NCI-H2227 (cell line): Measurements from ENCODE around the gene TEX52.
"Not testable (repeated sequence)": the region's sequence is repeated elsewhere in the genome, so short reads cannot be mapped to it uniquely, and the experiment has no call there.

Experiments
- DNase-seq: peaks from one replicate; lab custom pipeline; 2025; ENCODE audit not compliant: unreplicated experiment; lab: John Stamatoyannopoulos, UW

Gene TEX52

DNA sequence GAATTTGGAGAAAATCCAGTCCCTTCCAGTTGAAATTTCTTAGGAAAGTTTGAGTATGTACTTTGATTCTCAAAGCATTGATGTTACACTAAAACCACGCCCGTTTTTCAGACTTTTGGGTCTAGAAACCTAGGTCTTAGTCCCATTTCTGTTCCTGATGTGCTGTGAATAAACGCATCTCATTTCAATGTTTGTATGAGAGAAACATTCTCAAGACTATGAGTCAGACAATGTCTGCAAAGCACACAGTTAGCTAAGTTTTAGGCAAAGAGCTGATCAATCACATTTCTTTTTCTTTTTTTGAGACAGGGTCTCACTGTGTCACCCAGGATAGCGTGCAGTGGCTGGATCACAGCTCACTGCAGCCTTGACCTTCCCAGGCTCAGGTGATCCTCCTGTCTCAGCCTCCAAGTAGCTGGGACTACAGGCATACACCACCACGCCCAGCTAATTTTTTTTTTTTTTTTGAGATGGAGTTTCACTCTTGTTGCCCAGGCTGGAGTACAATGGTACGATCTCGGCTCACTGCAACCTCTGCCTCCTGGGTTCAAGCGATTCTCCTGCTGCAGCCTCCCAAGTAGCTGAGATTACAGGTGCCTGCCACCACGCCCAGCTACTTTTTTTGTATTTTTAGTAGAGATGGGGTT is 12.3 kb upstream of the TEX52 start:
- DNase-seq, result not testable (repeated sequence)

DNA sequence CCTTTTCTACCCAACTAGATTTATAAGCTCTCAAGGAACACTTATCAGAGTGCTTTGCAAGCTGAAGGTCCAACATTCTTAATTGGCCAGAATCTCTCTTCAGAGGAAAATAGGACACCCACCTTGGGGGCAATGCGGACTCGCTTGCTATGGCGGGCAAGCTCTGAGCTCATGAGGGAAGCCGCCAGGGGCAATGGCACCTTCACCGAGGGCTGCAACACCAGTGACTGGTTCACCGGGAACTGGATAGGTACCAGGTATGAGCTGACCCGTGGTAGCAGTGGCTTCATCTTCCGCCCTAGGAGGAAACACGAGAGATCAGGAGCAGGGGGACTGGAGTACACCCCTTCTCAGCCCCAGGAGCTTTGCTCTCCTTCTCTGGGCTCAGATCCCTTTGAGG is 7.4 kb upstream of the TEX52 start:
- DNase-seq, result no peak

DNA sequence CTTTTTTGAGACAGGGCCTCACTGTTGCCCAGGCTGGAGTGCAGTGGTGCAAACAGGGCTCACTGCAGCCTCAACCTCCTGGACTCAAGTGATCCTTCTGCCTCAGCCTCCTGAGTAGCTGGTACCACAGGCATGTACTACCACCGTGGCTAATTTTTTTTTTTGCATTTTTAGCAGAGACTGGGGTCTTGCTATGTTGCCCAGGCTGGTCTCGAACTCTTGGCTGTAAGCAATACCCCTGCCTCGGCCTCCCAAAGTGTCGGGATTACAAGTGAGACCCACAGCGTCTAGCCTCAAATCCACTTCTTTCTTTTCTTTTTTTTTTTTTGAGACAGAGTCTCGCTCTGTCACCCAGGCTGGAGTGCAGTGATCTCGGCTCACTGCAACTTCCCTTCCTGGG is 6.6 kb upstream of the TEX52 start:
- DNase-seq, result not testable (repeated sequence)

DNA sequence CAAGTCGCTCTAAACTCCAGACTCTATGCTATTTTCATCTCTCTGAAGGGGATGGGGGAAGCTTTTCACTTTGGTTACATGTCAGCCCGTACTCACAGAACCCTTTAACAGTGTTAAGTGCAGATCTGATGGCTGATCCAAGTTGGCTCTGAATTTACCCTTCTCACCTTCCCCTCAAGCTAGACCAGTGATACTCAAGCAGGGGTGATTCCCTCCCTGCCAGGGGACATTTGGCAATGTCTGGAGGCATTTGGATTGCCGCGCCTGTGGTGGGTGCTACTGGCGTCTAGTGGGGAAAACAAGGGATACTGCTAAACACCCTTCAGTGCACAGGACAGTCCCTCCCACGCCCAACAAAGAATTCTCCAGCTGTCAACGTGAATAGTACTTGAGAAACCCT is 6.0 kb upstream of the TEX52 start:
- DNase-seq, result no peak

DNA sequence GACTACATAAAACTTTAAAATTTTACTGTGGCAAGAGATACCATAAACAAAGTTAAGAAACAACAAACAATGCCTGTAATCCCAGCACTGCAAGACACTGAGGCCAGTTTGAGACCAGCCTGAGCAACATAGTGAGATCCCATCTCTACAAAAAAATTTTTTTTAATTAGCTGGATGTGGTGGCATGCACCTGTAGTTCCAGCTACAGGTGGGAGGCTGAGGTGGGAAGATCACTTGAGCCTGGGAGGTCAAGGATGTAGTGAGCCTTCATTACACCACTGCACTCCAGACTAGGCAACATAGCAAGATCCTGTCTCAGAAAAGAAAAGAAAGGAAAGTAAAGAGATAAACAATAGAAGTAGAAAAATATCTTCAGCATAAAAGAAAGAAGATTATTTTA is 3.3 kb upstream of the TEX52 start:
- DNase-seq, result no peak

DNA sequence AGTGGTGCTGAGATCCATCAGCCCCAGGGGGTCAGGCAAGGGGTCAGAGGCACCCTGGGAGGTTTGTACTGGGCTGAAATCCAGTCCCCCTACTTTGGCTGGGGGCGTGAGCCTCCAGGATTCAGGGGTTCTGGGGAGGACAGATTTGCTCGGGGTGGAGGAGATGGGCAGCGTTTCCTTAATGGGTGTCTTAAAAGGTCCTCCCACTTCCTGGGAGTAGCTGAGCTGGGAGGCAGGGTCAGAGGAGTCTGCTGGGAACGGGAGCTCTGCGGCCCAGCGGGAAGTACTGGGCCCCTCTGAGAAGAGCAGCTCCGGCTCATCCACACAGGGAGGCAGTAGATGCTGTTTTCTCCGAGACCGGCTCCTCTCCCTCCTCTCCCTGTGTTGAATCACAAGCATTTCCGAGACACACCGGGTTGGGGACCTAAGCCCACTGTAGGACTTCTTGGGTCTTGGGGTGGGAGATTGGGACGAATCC is 2.1 kb upstream of the TEX52 start:
- DNase-seq, result no peak

DNA sequence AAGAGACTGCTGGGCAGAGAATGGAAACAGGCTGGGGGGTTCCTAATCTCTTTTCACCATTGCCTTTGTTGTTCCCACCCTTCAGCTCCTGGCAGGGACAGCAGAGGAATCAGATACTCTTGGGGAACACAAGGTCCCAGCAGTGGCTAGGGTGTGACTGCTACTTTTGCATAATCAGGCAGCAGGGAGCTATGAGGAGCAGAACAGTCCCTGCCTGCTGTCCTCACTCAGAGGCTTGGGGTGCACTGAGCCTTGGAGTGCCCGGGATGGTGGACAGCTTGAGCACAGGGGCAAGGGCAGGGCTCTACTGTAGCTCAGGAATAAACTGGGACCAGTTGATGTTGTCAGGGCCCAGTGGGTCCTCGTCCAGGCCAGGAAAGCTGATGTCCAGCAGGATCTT is 1.5 kb upstream of the TEX52 start:
- no peak for DNase-seq

DNA sequence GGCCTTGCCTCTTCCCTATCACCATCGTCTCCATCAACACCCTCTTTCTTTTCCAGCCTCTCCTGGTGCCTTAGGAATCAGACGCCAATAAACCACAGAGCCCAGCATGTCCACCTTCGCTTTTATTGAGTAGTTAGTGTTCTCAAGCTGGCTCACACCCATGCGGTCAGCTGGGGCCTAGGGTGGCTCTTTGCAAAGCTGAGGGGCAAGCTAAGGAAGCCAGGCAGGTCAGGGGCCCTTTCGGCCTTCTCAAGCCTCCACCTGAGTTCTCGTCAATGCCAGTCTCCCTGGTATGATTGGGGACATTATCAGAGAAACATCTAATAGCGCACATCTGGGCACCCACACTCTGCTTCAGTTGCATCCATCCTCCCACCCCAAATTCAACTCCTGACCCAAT is 737 bp upstream of the TEX52 start:
- DNase-seq, result no peak

DNA sequence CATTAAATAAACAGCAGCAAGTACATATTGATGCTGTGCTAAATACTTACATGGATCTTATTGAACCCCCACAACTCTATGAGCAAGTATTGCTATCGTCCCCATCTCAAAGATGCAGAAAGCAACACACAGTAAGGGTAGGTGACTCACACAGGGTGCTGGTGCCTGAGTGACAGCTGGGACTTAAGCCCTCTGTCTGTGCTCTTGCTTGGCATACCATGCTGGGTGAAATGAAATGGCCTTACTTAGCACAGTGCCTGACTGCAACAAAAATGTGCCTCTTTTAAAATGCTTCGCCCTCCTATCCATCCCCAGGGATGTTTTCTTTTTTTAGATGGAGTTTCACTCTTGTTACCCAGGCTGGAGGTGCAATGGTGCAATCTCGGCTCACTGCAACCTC is 788 bp downstream of the TEX52 start:
- no peak for DNase-seq

DNA sequence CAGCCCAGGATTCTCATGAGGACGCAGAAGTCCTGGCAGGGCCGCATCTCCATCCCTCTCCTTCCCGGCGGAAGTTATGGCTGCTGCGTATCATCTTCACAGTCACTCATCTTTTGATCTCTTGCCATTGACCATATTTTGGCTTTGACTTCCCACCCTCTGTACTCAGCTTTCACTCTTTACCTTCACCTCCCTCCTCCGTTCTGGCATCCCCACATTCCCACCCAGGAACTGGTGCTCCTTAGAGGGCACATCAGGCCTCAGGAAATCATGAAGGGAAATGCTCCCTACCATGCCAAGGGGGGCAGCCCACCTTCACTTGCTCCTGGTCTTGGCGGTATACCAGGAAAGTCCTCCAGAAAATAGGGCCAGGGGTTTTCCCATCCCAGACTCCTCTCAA is 1.3 kb downstream of the TEX52 start:
- no peak for DNase-seq

DNA sequence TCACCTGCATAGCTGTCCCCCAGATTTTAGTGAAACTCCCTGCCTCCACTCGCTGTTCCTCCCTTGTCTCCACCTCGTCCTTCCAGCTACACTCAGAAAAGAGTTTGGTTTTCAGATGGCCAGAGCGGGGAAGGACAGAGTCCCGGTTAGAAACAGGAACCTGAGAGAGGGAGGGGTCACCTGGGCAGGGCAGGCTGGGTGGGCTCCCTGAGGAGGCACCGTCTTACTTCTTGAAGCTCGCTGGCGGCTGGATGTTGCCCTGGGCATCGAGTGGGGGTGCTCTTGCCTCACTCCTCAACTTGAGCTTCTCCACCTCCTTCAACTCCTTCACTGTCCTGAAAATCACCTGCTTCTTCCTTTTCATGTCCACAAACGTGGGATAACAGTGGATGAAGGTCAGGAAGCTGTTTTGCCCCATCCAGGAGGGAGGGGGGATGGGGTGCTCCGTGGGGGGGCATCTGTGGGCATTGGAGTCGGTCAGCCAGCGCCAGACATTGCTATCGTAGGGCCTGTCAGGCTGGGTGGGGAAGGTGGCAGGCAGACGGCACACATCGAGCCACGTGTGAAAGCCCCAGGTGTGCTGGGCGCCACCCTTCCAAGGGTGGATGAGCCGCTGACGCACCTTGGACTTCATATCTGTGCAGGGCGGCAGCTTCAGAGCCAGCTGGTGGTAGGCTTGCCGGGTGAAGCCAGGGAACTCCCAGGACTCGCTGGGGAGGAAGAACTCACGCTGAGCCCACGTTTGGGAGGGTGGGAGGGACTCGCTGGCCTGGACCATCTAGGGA is 2.0 kb downstream of the TEX52 start:
- no peak for DNase-seq

DNA sequence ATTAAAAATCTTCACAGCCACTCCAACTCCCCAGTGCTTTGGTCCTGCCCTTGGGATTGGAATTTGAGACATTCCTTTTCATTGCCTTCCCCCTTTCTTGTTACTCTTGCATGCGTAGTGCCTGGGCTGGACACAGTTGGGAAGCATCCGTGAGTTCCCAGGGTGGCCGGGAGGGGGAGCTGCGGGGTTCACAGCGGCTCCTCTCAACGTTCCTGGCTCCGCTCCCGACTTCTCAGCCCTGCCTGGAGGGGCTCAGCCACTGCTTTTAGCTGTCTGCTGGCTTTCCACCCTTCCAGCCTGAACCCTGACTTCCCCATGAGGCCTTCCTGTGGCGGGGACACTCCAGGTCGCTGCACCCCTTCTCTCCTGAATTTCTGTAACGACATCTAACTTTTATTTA is 3.2 kb downstream of the TEX52 start:
- peak; percentile 74 for DNase-seq

DNA sequence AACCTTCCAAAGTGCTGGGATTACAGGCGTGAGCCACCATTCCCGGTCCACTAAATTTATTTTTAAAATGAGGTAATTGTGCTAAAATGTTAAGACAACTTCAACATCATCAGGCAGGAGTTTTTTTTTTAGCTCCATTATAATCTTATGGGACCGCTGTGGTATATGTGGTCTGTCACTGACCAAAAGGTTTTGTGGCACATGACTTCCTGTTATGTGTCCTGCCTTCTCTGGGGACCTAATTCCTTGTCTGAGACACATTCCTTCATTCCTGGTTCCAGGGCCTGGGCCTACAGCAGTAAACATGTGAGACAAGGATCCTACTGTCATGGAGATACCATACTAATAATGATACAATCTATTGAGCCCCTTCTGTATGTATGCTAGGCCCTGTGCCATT is 4.9 kb downstream of the TEX52 start:
- DNase-seq, result no peak

DNA sequence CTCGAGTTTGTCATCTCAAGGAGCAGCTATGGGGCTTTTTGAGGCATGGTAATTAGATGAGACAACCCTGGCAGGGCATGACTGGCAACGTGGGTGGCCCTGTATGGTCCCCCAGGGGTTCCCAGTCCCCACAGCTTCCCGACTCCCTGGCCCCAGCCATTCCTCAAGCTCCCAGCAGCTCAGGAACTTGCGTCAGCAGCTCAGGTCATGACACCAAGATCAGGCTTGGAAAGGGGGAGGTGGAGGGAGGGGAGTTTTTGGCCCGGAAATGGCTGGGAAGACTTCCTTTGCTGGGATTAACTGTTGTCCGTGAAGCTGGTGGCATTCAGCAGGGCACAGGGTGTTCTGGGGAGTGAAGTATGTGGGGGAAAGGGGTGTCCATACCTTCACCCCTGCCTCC is 11.6 kb downstream of the TEX52 start:
- DNase-seq, result no peak

DNA sequence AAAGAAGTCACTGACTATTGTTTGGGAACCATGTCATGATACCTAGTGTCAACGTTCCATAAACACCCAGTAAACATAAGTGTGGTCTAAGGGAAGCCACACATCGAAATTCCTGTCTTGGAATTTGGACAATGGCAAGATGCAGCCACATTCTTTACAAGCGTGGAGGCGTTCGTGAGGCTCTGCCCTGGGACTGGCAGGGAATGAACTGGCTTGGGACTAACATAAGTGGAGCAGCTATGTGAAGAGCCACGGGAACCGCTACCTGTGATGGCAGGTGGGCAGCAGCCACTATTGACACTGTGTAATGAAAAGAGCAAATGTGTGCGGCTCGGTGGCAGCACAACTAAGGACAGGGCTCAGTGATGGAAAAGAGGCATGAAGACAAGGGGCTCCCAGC is 12.1 kb downstream of the TEX52 start:
- no peak for DNase-seq

DNA sequence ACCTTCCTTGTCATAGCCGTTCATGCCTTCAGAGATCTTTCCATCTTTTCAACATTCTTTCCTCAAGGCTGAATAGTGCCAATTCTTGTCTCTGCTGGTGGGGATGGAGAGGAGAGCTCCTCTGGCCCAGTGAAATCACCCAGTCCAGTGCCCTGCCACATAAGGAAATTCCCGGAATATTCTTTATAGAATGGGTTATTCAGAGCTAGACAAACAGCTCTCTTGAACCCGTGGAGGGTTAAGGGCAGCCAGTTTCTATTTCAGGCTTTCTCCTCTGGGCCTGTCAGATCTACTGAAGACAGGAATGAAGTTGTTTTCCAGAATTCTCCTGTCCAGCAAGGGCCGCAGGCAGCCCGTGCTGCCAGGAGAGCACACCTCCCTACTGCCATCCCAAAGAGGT is 13.9 kb downstream of the TEX52 start:
- no peak for DNase-seq

DNA sequence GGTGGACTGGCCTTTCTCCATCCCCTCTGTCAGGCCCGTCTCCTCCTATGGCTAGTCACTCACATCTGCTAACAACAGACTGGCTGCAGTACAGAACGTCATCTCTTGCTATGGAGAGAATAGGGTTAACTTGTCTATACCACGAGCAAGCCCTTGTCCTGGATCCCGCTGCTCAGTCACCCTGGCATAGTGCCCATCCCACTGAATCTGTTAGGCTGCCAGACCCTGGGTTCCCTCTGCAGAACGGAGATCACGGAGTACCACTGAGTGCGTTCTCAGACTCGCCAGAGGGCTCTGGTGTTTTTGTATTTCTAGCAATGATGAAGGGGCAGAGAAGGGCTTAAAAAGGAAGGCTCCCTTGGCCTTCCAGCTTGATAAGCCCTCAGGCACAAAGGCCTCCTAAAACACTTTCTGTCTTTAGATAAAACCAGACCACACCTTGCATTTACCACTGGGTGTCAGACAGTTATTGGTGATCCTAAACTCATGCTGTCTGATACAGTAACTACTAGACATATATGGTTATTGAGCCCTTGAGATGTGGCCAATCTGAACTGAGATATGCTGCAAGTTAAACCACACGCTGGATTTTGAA is 15.7 kb downstream of the TEX52 start:
- no peak for DNase-seq

DNA sequence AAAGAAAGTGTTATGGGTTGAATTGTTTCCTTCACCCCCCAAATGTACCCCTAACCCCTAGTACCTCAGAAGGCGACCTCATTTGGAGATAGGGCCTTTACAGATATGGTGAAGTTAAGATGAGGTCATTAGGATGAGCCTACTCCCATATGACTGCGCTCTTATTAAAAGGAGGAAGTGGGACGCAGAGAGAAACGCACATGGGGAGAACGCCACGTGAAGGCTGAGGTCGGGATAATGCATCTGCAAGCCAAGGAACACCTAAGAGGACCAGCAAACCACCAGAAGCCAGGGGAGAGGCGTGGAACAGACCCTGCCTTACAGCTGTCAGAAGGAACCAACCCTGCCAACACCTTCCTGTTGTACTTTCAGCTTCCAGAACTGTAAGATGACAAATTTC is 20.3 kb downstream of the TEX52 start:
- DNase-seq, result no peak

DNA sequence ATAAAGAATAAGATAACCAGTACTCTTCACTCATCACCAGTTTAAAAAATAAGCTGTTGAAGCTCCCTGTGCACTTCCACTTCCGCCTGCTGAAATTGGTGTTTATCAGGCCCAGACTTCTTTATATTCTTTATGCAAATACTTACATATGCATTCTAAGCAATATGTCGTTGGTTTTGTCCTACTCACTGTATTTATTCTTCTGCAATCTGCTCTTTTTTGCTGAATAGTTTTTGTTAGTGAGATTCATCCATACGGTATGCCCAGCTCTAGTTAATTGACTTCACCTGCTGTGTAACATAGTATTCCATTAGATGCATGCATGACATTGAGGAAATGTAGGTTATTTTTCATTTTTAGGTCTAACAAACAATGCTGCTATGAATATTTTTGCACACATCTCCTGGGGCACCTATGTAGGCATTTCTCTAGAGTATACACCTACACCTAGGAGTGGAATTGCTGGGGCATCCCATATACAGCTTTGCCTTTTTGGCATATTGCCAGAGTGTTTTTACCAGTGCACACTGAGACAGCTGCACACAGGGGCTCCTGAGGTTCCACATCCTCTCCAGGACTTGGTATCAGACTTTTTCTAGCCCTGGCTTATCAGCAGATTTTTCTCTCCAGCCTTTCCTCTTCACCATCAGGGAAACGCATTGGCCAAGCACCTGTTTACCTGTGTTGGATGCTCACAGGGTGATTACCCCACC is 21.0 kb downstream of the TEX52 start:
- DNase-seq, result no peak

DNA sequence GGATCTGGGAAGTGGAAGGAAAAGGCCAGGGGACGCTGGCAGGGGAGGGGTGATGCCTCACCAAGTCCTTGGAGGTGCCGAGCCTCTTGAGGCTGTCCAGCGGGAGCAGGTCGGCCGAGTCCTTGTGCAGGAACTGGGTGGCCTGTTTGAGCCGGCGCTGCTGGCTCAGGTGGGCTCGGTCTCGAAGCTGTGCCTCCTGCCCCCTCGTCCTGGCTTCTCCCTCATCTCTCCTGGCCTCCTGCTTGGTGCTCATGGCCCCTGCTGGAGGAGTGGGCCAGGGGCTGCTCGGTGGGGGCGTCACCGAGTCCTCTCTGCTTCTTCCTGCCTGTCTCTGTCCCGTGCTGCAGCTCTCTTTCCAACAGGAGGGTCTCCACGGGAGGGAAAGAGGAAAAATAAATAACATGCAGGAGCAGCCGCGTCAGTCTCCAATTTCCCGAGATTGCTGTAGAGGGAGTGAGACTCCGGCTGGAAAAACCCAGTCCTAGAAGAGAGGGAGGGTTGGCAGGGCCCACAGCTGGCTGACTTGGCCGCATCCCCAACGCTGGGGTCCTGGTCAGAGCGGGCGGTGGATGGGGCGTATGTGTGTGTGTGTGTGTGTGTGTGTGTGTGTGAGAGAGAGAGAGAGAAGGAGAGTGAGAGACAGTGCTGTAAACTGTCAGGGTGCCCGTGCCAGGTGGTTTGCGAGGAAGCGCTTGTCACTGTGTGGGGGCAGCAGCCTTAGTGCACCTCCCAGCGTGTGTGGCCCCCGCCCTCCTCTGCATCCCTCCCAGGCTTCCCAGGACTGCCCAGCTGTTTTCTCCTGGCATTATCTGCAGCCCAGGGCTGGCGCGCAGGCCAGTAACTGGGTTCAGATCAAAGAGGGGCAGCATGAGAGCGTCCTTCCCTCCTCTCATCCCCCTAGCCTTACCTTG is 22.0 kb downstream of the TEX52 start, which contains the start of gene NRIP2:
NRIP2 (minus strand) TSS at position 455 of the 911 bp plus-strand sequence; CDS start at position 403, 52 bp downstream.
- DNase-seq, result peak; percentile 56

DNA sequence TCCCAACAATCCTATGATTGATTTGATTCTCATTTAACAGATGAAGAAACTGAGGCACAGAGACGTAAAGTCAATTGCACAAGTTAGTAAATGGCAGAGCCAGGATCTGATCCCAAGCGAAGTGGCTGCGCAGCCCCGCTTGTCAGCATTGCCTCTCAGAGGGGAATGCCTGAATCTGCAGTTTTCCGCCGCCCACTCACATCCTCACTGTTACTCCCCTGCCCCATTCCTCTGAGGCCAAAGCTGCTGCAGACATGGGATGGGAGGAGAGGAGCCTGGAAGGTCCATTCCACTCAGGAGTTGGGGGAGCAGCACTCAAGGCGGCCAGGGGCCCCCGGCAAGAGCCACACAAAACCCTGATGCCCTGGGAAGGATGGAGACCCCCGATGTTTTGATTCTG is 23.0 kb downstream of the TEX52 start:
- no peak for DNase-seq
